K562 (cell line): ENCODE measurements around the gene LDB2.

Experiments
- RUNX1 ChIP-seq: sonication (generic); IDR thresholded peaks from 2 replicates; pipeline ENCODE4 v1.6.1; 2016; ENCODE audit warnings: antibody characterized with exemption, low read depth
- TF ChIP-seq, protein P1 (sequence below), 3 experiments: IDR thresholded peaks in 2 of 3; conservative IDR thresholded peaks in 1 of 3; 2 replicates each; pipeline ENCODE4 v1.5.1; 2011 to 2012; ENCODE audit warnings: low read length in 3 of 3, mild to moderate bottlenecking in 3 of 3, control low read depth in 2 of 3, improper control_type of control experiment in 1 of 3, inconsistent platforms in 1 of 3, low read depth in 1 of 3, mixed read lengths in 1 of 3, moderate library complexity in 1 of 3; ENCODE audit not compliant: insufficient read depth in 2 of 3

DNA sequence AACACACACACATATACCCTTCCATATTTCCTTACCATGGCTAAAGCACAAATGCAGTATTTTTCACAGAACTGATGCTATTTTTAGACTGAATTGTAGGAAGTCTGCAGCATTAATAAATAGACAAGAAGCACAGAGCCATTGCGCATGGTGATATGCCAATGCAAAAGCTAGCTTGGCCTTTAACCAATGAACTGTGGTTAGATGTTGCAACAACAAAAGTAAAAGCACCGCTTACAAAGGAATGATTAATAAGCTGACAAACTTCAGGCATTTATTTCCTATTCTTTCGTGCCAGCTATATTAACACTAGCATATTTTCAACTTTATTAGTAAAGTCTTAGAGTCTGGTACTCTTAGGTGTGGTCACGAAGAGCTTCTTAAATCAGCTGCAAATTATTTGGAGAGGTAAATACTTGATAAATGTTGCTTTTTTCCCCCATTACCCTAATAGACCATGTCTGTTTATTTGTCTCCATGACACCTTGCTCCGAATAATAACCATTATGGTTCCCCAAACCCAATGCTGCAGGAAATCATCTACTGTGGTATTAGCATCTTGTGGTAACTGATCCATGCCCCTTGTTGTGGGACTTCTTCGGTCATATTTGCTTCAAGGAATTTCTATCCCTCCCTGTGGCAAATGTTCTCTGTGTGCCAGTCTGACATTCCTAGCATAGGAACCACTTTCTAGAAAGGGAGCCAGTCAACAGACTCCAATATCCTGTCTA lies 366.0 kb downstream of the LDB2 start:
- TF ChIP-seq RUNX1: no peak
- TF ChIP-seq, protein P1, sequence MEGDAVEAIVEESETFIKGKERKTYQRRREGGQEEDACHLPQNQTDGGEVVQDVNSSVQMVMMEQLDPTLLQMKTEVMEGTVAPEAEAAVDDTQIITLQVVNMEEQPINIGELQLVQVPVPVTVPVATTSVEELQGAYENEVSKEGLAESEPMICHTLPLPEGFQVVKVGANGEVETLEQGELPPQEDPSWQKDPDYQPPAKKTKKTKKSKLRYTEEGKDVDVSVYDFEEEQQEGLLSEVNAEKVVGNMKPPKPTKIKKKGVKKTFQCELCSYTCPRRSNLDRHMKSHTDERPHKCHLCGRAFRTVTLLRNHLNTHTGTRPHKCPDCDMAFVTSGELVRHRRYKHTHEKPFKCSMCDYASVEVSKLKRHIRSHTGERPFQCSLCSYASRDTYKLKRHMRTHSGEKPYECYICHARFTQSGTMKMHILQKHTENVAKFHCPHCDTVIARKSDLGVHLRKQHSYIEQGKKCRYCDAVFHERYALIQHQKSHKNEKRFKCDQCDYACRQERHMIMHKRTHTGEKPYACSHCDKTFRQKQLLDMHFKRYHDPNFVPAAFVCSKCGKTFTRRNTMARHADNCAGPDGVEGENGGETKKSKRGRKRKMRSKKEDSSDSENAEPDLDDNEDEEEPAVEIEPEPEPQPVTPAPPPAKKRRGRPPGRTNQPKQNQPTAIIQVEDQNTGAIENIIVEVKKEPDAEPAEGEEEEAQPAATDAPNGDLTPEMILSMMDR (IDR thresholded peaks at IDR 0.05 in 2 of 3, conservative IDR thresholded peaks at IDR 0.05 in 1 of 3; ENCODE audit: insufficient read depth in 2 of 3, low read depth in 1 of 3, low read length in 3 of 3): no peak
